T47D (cell line): Measurements from ENCODE around the gene LAMB3.

Experiments used
- DNase-seq, 2 experiments: peaks; one replicate each; pipeline versions ENCODE4 v3.0.0 to v3.0.0-alpha.2; 2011 to 2012; ENCODE audit warnings: low read depth in 1 of 2, low spot score in 1 of 2
- JUND ChIP-seq: IDR thresholded peaks from 2 replicates; pipeline ENCODE4 v1.6.1; 2012; ENCODE audit warnings: low read depth
- in situ Hi-C: cut with HindIII; loops from 2 replicates; pipeline ENCODE4 v1.10.0; 2016; ENCODE audit warnings: low sequenced_read_pairs, low pct_unique_long_range_greater_than_20kb

Gene LAMB3

DNA sequence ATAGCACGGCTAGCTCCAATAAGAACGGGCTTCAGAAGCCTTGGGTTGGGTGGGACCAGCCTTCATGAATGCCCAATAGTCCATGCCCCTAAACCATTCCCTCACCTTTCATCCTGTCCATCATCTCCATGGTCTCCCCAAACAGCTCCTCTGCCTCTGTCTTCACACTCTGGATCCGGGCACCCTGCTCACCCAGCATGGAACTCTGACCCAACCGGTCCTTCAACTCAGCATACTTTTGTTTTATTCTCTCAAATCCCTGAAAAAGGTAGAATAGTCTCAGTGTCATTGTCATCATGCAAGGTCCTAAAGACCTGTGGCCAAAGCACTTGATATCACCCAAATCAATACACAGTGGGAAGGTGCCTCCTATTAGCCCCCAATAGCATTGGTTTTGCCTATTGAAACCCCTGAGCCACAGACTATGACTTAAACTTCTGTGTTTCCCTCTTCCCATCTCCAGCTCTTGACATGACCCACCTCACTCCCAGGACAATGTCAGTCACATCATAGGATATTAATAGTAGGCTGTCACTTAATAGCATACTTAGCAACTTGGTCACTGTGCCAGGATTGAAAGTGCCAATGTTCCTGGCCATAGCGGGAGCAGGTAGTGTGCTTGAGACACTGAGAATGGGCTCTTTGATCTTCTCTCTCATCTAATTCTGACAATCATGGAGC is 35.7 kb downstream of the LAMB3 start:
- peak in 1 of 2 experiments; percentile 52 for DNase-seq
- TF ChIP-seq JUND, result no peak
- in situ Hi-C loops, result no loop called here

DNA sequence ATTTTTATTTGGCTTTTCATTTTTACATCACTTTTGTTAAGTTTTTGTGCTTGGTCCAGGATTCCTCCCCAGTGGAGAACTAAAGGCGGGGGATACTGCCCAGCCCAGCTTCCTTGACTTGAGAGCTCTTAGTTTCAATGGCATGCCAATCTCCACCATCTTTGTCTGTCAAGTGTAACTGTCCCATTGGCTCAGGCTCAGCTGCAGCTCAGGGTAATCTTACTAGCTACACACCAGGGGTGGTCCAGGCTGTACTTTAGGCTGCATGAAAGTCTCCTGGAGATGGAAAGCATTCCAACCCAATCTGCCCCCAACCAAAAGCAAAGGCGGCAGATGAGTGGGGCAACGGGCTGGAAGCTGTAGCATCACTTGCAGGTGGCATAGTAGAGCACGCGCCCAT is 37.3 kb downstream of the LAMB3 start:
- TF ChIP-seq JUND, result no peak
- in situ Hi-C loops, result no loop called here
- DNase-seq, result no peak

DNA sequence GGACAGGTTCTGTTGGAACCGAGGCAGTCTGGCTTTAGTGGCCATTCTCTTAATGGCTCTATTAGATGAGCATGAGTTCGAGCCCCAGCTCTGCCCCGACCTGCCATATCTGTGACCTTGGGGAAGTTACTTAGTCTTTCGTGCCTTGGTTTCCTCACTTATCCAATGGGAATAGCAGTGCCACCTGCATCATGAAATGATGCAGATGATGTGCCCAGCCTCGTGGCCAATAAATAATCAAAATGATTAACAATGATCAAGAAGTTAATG is 38.1 kb downstream of the LAMB3 start:
- no peak for DNase-seq
- no peak for TF ChIP-seq JUND
- in situ Hi-C loops, result no loop called here

DNA sequence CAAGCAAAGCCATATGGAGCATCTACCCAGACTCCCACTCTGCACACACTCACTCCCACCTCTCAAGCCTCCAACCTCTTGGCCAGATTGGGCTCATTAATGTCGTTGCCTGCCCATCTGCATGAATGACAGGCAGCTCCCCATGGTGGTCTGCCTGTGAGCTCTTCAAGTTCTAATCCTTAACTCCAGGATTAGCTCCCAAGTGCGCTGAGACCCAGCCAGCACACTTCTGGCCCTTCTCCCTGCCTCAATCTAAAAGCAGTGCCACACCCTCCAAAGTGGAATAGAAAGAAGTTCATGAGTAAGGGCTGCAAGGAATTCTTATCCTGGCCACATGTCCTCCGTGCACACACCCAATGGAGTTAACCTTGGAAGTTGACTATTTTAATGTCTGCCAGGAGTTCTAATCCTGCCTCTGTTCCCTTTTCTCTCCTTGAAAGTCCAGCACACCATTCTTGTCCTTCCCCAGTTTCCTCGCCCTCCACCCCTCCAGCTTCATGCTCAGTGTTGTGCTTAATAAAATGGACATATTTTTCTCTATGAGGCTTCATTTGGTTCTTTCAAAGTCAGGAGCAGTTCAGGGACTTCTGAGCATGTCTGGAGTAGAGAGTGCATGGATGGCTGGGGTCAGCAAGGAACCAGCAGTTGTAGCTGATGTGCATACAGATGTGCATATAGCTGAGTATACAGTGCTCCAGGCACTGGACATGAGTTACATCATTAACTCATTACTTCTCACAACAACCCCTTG is 38.6 kb downstream of the LAMB3 start:
- no peak for TF ChIP-seq JUND
- in situ Hi-C loops, result no loop called here

DNA sequence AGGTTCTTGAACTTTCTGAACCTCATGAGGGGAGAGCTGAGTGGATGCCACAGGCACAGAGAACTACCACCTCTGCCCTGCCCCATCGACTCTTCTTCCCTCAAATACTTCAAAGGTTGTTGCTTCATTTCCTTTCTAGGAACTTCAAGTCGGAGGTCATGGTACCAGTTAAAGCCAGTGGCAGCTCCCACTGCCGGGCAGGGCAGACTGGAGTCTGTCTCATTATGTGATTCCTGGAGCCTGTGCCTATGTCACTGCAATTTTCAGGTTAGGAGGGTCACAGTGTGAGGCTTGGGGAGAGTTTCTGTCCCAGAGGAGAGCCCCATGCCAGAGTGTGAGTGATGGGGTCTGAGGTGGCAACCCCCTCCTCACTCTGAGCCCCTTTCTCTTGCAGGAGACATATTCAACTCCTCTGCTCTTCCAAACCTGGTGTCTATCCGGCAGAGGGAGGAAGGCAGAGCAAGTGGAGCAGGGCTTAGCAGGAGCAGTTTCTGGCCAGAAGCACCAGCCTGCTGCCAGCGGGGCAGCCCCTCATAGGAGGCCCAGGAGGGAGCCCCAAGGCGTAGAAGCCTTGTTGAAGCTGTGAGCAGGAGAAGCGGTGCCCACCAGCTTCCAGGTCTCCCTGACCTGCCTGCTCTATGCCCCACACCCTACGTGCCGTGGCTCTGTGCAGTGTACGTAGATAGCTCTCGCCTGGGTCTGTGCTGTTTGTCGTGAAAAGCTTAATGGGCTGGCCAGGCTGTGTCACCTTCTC is 39.4 kb downstream of the LAMB3 start:
- TF ChIP-seq JUND, result no peak
- DNase-seq, result no peak
- in situ Hi-C loops, result no loop called here

More for the DNA sequence above, 38.6 kb downstream of the LAMB3 start:
- DNase-seq, result no peak

DNA sequence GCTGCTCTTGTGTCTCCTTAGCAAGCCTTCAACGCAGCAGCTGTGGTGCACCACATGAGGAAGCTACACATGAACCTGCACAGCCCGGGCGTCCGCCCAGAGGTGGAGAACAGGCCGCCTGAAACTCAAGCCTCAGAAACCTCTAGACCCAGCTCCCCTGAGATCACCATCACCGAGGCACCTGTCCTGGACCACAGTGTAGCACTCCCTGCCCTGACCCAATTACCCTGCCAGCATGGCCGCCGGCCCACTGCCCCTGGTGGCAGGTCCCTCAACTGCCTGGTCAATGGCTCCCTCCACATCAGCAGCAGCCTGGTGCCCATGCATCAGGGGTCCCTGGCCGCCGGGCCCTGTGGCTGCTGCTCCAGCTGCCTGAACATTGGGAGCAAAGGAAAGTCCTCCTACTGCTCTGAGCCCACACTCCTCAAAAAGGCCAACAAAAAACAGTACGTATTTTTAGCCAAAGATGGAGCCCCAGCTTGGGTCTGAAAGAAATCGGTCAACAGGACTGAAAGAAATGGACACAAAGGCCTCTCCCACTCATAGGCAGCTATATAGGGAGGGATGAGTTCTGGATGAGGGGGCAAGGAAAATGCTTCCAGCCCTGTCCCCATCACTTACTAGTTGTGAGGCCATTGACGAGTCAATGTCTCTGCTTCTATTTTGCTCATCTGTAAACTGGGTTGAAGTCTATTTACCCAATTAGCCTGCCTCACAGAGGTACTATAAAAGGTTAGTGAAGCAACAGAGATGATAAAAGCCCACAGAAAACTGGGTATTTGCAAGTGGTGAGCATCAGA is 40.3 kb downstream of the LAMB3 start:
- no peak for TF ChIP-seq JUND
- no peak for DNase-seq
- in situ Hi-C loops, result no loop called here

DNA sequence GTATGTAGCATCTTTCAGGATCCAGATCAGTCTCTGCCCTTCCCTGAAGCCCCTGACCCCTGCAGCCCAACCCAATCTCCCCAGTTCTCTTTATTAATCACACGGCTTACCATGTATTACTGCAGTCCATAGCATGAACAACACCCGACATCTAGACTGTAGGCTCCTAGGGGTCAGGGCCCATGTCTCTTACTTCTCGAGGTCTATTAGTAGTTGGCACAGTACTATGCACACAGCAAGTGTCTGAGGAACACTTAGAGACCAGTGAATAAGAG is 41.7 kb downstream of the LAMB3 start:
- in situ Hi-C loops, result no loop called here

DNA sequence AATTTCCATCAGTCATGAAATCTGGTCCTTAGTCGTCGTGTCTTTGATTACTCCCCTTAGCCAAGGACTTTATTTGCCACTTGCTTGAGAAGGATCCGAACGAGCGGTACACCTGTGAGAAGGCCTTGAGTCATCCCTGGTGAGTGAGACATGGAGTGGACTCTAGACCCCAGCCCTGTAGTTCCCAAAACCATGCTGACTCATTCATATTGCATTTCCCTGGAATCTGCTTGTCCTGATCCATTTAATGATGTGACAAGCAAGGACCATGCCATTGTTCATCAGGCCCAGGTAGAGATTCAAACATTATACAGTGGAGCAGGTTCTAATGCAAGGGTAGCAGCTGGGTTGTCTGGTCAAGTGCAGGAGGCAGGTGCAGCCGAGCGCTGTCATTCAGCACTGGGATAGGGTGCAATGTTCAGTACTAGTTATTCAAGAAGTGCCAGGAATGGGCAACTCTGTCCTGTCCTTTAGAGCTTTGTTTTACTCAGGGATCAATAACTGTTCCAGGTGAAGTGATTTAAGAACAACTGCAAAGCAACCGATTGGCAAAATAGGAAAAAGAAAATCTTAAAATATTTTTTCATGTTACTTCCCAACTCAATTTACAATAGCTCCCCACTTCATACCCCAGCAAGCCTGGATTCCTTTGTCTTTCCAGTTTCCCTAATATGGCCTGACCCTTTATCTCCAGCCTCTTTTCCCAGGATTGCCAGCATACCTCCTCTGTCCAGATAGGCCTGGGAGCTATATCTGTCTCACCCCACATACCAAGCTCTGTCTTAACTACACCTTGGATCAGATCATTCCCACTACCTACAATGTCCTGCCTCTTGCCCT is 42.2 kb downstream of the LAMB3 start:
- no peak for TF ChIP-seq JUND
- peak in 1 of 2 experiments; percentile 24 for DNase-seq
- in situ Hi-C loops, result no loop called here

More for the DNA sequence above, 41.7 kb downstream of the LAMB3 start:
- no peak for TF ChIP-seq JUND
- no peak for DNase-seq

DNA sequence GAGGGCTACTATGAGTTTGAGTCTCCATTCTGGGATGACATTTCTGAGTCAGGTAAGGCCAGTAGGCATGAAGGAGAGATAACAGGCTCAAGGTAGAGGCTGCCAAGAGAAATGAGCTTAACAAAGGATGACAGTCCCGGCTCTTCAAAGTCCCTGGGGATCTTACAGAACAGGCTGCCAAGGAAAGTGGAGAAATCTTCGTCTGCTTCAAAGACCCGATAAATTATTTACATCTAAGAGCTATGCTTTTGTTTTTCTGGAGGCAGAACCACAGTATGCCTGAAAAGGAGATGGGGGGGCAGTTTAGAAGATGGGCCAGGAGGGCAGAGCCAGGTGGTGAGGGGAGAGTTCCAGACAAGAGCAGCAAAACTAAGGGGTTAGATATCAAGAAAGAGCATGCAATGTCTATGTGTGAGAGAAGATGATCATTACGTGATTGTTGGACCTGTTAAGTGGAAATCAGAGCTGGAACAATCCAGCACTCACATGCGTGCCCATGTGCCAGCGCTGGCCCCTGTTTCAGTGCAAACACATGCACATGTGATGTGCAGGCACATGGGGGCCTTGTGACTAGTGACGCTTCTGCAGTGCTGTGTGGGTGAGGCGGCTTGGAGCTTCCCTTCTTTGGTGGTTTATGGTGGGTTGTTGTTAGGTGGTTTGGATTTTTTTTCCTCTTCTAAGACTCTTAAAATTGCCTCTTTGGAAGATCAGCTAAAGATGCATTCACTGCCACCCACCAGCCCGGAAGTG is 43.0 kb downstream of the LAMB3 start:
- no peak for DNase-seq
- in situ Hi-C loops, result no loop called here
- TF ChIP-seq JUND, result no peak

DNA sequence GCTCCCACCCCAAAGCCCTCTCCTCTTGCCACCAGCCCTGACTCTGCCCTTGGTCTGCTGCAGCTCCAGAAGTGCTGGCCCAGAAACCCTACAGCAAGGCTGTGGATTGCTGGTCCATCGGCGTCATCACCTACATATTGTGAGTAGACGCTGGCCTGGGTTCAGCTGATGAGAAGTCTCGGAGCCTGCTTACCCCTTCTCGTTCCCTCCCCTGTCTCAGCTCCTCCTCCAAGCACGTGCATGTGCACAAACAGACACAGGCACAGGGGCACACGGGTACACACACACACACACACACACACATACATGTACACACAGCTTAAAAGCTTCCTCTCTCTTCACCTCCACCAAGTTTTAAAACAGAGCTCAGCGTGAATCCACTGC is 44.4 kb downstream of the LAMB3 start:
- no peak for DNase-seq
- in situ Hi-C loops, result no loop called here
- no peak for TF ChIP-seq JUND

DNA sequence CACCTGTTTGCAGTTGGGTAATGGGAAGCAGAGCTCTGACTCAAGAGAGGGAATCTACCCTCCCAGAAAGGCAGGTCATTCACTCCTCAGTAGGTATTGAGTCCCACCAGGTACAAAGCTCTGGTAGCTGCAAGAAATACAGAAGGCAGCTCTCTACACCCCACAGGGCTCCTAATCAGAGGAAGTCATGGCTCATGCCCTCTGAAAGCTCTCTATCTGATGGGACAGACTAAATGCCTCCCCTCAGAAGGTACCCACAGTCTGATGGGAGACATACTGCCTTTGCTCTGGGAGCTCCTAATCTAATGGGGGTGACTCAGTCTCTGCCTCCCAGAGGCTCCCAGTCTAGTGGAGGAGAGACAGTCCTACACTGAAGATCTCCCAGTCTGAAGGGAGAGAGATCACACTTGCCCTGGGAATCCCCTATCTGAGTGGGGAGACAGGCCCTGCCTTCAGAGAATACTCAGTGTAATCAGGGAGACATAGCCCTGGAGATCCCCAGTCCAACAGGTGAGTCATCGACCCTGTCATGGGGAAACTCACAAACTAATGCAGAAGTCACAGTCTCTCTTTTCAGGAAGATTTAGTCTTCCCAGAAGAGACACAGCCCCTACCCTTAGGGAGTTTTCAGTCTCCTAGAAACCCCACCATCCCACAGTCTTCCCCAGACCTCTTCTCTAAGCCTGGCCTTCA is 45.0 kb downstream of the LAMB3 start:
- no peak for TF ChIP-seq JUND
- DNase-seq, result no peak
- in situ Hi-C loops, result no loop called here
